Endodermal cell (in vitro differentiated cells): ENCODE results near the gene C10orf62. TPM values are rescaled to one million over a fixed set of nuclear protein-coding genes. Genes with fewer than 3 reads are reported as not detected.

ENCODE experiments used
- DNase-seq: peaks from one replicate; pipeline ENCODE4 v3.0.0-alpha.2; 2017
- H3K27ac ChIP-seq: 2 replicates; pipeline ENCODE4 v1.5.1; 2013; ENCODE audit warnings: mild to moderate bottlenecking, low read depth, low read length, moderate library complexity
- H3K27me3 ChIP-seq: 2 replicates; pipeline ENCODE4 v1.6.1; 2013; ENCODE audit warnings: mild to moderate bottlenecking, low read length, moderate library complexity; ENCODE audit not compliant: insufficient read depth, control insufficient read depth, poor library complexity, severe bottlenecking
- H3K36me3 ChIP-seq: 2 replicates; pipeline ENCODE4 v1.7.0; 2013; ENCODE audit warnings: mild to moderate bottlenecking, low read length, moderate library complexity; ENCODE audit not compliant: control insufficient read depth, insufficient read depth
- H3K4me1 ChIP-seq: one replicate; pipeline ENCODE4 v1.7.0; 2013; ENCODE audit warnings: low read length; ENCODE audit not compliant: control insufficient read depth, insufficient read depth
- H3K4me3 ChIP-seq: 2 replicates; pipeline ENCODE4 v1.5.1; 2013; ENCODE audit warnings: mild to moderate bottlenecking, low read length, moderate library complexity
- H3K9ac ChIP-seq: 2 replicates; pipeline ENCODE4 v1.6.1; 2013; ENCODE audit warnings: mild to moderate bottlenecking, low read length, moderate library complexity; ENCODE audit not compliant: poor library complexity, severe bottlenecking; ENCODE audit errors: extremely low read depth
- H3K9me3 ChIP-seq: 2 replicates; pipeline ENCODE4 v1.6.1; 2013; ENCODE audit warnings: mild to moderate bottlenecking, low read length, moderate library complexity; ENCODE audit not compliant: control insufficient read depth
- H3K27ac Mint-ChIP-seq: 2 replicates; pipeline ENCODE4 v1.8.0; 2020; ENCODE audit warnings: mixed read lengths
- H3K27me3 Mint-ChIP-seq: 2 replicates; pipeline ENCODE4 v1.8.0; 2021; ENCODE audit warnings: mild to moderate bottlenecking, mixed read lengths; ENCODE audit not compliant: insufficient read depth
- H3K36me3 Mint-ChIP-seq: 2 replicates; pipeline ENCODE4 v1.8.0; 2020; ENCODE audit warnings: low read depth, mixed read lengths
- H3K4me1 Mint-ChIP-seq: 2 replicates; pipeline ENCODE4 v1.8.0; 2020; ENCODE audit warnings: mixed read lengths
- H3K4me3 Mint-ChIP-seq: 2 replicates; pipeline ENCODE4 v1.8.0; 2020; ENCODE audit warnings: mild to moderate bottlenecking, moderate library complexity, mixed read lengths
- H3K9me3 Mint-ChIP-seq: 2 replicates; pipeline ENCODE4 v1.8.0; 2020; ENCODE audit warnings: mild to moderate bottlenecking, mixed read lengths
- WGBS, 2 experiments: methylation state at CpG; one replicate each; pipeline versions ENCODE4 v1.1.5 to v1.1.7; 2013; ENCODE audit warnings: missing lambda C conversion rate in 2 of 2, mixed read lengths in 1 of 2; ENCODE audit not compliant: insufficient coverage in 1 of 2, insufficient read length in 1 of 2; 5-methylcytosine and 5-hydroxymethylcytosine counted together
- total RNA-seq, 2 donors: library from RNA; stranded (reverse); fragmentation: NEBNext Ultra II Directional in 1 of 2; extraction: Animal tissue kit (Norgen Biotek cat#: 25700) in 1 of 2; gene quantifications; 2 replicates in 1 of 2; 3 replicates in 1 of 2; pipeline ENCODE4 v1.2.1, GENCODE V29; 2021
- TF ChIP-seq, protein P1 (sequence below): fragments of 200-600 bp; sonication (generic); conservative IDR thresholded peaks from 2 replicates; pipeline ENCODE4 v1.5.0; 2021; ENCODE audit warnings: antibody characterized with exemption, mild to moderate bottlenecking

The C10orf62 gene
- total RNA-seq, 2 donors from 2014 or later: not detected

DNA sequence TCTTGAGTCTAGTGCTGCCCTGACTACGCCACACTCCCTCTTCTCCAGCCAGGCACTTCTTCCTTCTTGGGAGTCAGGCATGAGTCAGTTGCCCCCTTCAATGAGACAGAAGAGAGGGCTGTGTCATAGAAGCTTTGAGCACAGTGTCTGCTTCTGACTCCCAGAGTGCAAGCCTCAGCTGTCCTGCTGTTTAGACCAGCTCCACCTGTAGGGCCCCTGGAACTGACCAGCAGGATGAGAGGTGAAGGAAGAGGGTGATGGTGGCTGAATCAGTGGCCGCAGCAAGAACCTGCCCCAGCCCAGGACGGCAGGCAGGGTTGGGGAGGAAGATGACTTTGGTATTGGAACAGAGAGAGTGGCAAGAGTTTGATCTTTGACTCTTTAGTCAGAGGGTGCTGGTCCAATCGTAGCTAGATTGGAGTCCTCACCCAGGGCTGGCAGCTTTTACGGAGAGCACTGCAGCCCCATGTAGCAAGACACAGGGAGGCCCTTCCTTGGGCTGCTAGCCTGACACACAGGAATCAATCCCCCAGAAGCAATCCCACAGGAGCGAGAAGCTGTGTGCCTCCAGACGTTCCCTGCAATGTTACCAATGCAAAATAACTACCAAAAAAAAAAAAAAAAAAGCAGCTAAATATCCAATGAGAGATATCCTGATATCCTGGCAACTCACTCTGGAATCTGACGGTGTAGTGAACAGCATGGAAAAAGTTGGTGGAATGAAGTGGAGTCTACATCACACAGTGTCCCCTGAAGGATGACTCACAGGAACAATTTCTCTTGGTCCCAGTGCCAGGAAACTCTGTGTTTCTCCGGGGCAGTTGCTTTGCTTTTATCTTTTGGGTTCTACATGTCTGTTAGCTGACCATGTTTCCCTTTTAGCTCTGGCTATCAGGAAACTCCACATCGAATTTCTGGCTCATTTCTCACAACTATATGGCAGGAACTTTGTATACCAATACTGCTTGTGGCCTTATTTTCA, 6.9 kb downstream of the C10orf62 start:
- Mint-ChIP-seq H3K36me3 (no peaks in the 10 kb centered on the region), H3K4me1 (no peaks in the 10 kb centered on the region), H3K9me3 (no peaks in the 10 kb centered on the region), H3K27me3 (no peaks in the 10 kb centered on the region), H3K27ac (peak overlapping the region; percentile 6), H3K4me3 (no peak overlapping the region)
- TF ChIP-seq, protein P1, sequence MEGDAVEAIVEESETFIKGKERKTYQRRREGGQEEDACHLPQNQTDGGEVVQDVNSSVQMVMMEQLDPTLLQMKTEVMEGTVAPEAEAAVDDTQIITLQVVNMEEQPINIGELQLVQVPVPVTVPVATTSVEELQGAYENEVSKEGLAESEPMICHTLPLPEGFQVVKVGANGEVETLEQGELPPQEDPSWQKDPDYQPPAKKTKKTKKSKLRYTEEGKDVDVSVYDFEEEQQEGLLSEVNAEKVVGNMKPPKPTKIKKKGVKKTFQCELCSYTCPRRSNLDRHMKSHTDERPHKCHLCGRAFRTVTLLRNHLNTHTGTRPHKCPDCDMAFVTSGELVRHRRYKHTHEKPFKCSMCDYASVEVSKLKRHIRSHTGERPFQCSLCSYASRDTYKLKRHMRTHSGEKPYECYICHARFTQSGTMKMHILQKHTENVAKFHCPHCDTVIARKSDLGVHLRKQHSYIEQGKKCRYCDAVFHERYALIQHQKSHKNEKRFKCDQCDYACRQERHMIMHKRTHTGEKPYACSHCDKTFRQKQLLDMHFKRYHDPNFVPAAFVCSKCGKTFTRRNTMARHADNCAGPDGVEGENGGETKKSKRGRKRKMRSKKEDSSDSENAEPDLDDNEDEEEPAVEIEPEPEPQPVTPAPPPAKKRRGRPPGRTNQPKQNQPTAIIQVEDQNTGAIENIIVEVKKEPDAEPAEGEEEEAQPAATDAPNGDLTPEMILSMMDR: no peak
- Histone ChIP-seq H3K9me3 (no peaks in the 10 kb centered on the region), H3K4me1 (no peaks in the 10 kb centered on the region), H3K4me3 (no peak overlapping the region), H3K9ac (no peak overlapping the region), H3K27ac (peak overlapping the region; percentile 47), H3K36me3 (no peaks in the 10 kb centered on the region), H3K27me3 (no peaks in the 10 kb centered on the region)
- DNase-seq: no peak
- 76 to 80% methylated on average over 6 to 10 of the region's 10 CpGs for WGBS, 2 experiments

DNA sequence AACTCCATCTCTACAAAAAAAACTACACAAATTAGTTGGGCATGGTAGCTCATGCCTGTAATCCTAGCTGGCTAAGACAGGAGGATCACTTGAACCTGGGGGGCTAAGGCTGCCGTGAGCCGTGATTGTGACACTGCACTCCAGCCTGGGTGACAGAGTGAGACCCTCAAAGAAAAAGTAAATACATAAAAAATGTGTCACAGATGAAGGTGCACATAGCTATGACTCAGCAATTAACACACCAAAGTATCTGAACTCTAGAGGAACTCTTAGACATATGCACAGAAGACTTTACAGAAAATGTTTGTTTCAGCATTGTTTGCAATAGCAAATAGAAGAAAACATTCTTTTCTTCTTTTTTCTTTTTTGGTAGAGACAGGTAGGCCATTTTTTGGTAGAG, 8.3 kb downstream of the C10orf62 start:
- Histone ChIP-seq H3K4me3 (no peak overlapping the region), H3K27ac (no peak overlapping the region), H3K27me3 (no peaks in the 10 kb centered on the region), H3K4me1 (no peaks in the 10 kb centered on the region), H3K36me3 (no peaks in the 10 kb centered on the region), H3K9ac (no peak overlapping the region), H3K9me3 (no peaks in the 10 kb centered on the region)
- no peak for DNase-seq
- Mint-ChIP-seq H3K27me3 (no peaks in the 10 kb centered on the region), H3K9me3 (no peaks in the 10 kb centered on the region), H3K4me1 (no peaks in the 10 kb centered on the region), H3K4me3 (no peak overlapping the region), H3K27ac (no peak overlapping the region), H3K36me3 (no peaks in the 10 kb centered on the region)
- WGBS, 2 experiments: 88% methylated on average over 2 of the region's 2 CpGs; no CpG with 5 or more reads in 1 of the 2 experiments
- TF ChIP-seq, protein P1: no peak

DNA sequence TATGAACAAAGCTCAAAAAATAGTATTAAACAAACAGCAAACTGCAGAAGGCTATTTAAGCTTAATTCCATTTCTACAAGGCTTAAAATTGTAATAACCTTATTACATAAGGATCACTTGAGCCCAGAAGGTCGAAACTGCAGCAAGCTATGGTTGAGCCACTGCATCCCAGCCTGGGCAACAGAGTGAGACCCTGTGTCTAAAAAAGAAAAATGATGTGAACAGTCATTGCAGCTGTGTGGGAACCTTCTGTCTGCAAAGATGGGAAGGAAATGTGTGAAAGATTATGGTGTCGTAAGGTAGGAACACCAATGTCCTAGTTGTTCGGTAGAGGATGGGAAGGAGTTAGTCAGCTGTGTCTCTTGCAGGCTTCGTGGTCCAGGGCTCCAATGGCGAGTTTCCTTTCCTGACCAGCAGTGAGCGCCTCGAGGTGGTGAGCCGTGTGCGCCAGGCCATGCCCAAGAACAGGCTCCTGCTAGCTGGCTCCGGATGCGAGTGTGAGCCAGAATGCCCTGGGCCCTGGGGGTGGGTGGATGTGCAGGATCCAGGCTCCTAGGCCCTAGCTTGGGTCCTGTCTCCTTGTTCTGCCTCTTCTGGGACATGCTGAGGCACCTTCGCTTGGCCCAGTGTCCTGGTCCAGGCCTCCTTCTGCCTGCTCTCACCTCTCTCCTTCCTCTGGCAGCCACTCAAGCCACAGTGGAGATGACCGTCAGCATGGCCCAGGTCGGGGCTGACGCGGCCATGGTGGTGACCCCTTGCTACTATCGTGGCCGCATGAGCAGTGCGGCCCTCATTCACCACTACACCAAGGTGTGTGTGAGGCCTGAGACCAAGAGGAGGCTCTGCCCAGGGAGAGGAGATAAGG, 9.1 kb downstream of the C10orf62 start:
- 94 to 99% methylated on average over 12 to 19 of the region's 19 CpGs for WGBS, 2 experiments
- H3K27me3 Mint-ChIP-seq: no peaks in the 10 kb centered on the region
- H3K36me3 Mint-ChIP-seq: no peaks in the 10 kb centered on the region
- H3K9me3 ChIP-seq: no peaks in the 10 kb centered on the region
- no peak overlapping the region for H3K27ac ChIP-seq
- no peaks in the 10 kb centered on the region for H3K4me1 ChIP-seq
- DNase-seq: no peak
- H3K9ac ChIP-seq: no peak overlapping the region
- H3K27me3 ChIP-seq: no peaks in the 10 kb centered on the region
- no peaks in the 10 kb centered on the region for H3K9me3 Mint-ChIP-seq
- TF ChIP-seq, protein P1: no peak
- H3K36me3 ChIP-seq: no peaks in the 10 kb centered on the region
- no peaks in the 10 kb centered on the region for H3K4me1 Mint-ChIP-seq
- H3K27ac Mint-ChIP-seq: no peak overlapping the region
- no peak overlapping the region for H3K4me3 Mint-ChIP-seq
- no peak overlapping the region for H3K4me3 ChIP-seq
